Osteocyte (in vitro differentiated cells): Measurements from ENCODE around the gene KIRREL3. TPM values are rescaled to one million over a fixed set of nuclear protein-coding genes. Genes with fewer than 3 reads are reported as not detected.
A peak's percentile ranks its signal among the peaks of the same experiment; 100 is the strongest.

Source experiments
- DNase-seq: peaks from one replicate; pipeline ENCODE4 v3.0.0; 2021; ENCODE audit warnings: mixed read lengths; ENCODE audit not compliant: unreplicated experiment; ENCODE audit errors: extremely low spot score
- H3K27ac Mint-ChIP-seq: one replicate; pipeline ENCODE4 v1.8.0; 2021; ENCODE audit warnings: mild to moderate bottlenecking, mixed read lengths; ENCODE audit not compliant: unreplicated experiment
- H3K27me3 Mint-ChIP-seq: one replicate; pipeline ENCODE4 v1.8.0; 2021; ENCODE audit warnings: mixed read lengths; ENCODE audit not compliant: unreplicated experiment
- H3K36me3 Mint-ChIP-seq: one replicate; pipeline ENCODE4 v1.8.0; 2021; ENCODE audit warnings: mixed read lengths; ENCODE audit not compliant: unreplicated experiment
- H3K4me1 Mint-ChIP-seq: one replicate; pipeline ENCODE4 v1.8.0; 2021; ENCODE audit warnings: mixed read lengths; ENCODE audit not compliant: unreplicated experiment
- H3K4me3 Mint-ChIP-seq: one replicate; pipeline ENCODE4 v1.8.0; 2021; ENCODE audit warnings: mild to moderate bottlenecking, moderate library complexity, mixed read lengths; ENCODE audit not compliant: unreplicated experiment
- H3K9me3 Mint-ChIP-seq: one replicate; pipeline ENCODE4 v1.8.0; 2021; ENCODE audit warnings: mixed read lengths; ENCODE audit not compliant: unreplicated experiment
- total RNA-seq: library from RNA; stranded (reverse); gene quantifications from 2 replicates; pipeline ENCODE4 v1.2.1, GENCODE V29; 2021
- TF ChIP-seq, protein P1 (sequence below): fragments of 200-600 bp; sonication (generic); IDR thresholded peaks from 2 replicates; pipeline ENCODE4 v1.5.0; 2021; ENCODE audit warnings: antibody characterized with exemption, mild to moderate bottlenecking, moderate library complexity

KIRREL3 gene
- total RNA-seq, 1 donor from 2014 or later = 1.2 TPM

- H3K9me3 Mint-ChIP-seq = no peaks in the 10 kb centered on the region
- H3K4me1 Mint-ChIP-seq = peaks cover 2% of the 10 kb centered on the region
- H3K27ac Mint-ChIP-seq = no peak overlapping the region
- H3K4me3 Mint-ChIP-seq = no peak overlapping the region
- no peak for DNase-seq
- no peaks in the 10 kb centered on the region for H3K36me3 Mint-ChIP-seq
- TF ChIP-seq, protein P1, sequence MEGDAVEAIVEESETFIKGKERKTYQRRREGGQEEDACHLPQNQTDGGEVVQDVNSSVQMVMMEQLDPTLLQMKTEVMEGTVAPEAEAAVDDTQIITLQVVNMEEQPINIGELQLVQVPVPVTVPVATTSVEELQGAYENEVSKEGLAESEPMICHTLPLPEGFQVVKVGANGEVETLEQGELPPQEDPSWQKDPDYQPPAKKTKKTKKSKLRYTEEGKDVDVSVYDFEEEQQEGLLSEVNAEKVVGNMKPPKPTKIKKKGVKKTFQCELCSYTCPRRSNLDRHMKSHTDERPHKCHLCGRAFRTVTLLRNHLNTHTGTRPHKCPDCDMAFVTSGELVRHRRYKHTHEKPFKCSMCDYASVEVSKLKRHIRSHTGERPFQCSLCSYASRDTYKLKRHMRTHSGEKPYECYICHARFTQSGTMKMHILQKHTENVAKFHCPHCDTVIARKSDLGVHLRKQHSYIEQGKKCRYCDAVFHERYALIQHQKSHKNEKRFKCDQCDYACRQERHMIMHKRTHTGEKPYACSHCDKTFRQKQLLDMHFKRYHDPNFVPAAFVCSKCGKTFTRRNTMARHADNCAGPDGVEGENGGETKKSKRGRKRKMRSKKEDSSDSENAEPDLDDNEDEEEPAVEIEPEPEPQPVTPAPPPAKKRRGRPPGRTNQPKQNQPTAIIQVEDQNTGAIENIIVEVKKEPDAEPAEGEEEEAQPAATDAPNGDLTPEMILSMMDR = peak; percentile 50
- H3K27me3 Mint-ChIP-seq = peaks cover 38% of the 10 kb centered on the region
Measured at GRCh38 chr11:127017482-127017881, 16.9 kb upstream of the KIRREL3 start.

- H3K27ac Mint-ChIP-seq = no peak overlapping the region
- TF ChIP-seq, protein P1 = no peak
- H3K36me3 Mint-ChIP-seq = no peaks in the 10 kb centered on the region
- no peak overlapping the region for H3K4me3 Mint-ChIP-seq
- peaks cover 2% of the 10 kb centered on the region for H3K4me1 Mint-ChIP-seq
- no peaks in the 10 kb centered on the region for H3K9me3 Mint-ChIP-seq
- DNase-seq = no peak
- peaks cover 51% of the 10 kb centered on the region for H3K27me3 Mint-ChIP-seq
Measured at GRCh38 chr11:127013550-127013949, 13.0 kb upstream of the KIRREL3 start.

- H3K4me3 Mint-ChIP-seq = no peak overlapping the region
- TF ChIP-seq, protein P1 = no peak
- no peak overlapping the region for H3K27ac Mint-ChIP-seq
- H3K4me1 Mint-ChIP-seq = peaks cover 5% of the 10 kb centered on the region
- no peaks in the 10 kb centered on the region for H3K36me3 Mint-ChIP-seq
- H3K9me3 Mint-ChIP-seq = no peaks in the 10 kb centered on the region
- H3K27me3 Mint-ChIP-seq = peaks cover 35% of the 10 kb centered on the region
- DNase-seq = no peak
Measured at GRCh38 chr11:127006311-127006710, 5.7 kb upstream of the KIRREL3 start.

GRCh38 chr11:127003260-127003981 lies 2.9 kb upstream of the KIRREL3 start:
- Mint-ChIP-seq H3K9me3 (no peaks in the 10 kb centered on the region), H3K36me3 (no peaks in the 10 kb centered on the region), H3K4me1 (peaks cover 5% of the 10 kb centered on the region), H3K27me3 (peaks cover 13% of the 10 kb centered on the region), H3K27ac (no peak overlapping the region), H3K4me3 (peak overlapping the region; percentile 56)
- TF ChIP-seq, protein P1 = peak; percentile 61
- DNase-seq = peak; percentile 85

DNA sequence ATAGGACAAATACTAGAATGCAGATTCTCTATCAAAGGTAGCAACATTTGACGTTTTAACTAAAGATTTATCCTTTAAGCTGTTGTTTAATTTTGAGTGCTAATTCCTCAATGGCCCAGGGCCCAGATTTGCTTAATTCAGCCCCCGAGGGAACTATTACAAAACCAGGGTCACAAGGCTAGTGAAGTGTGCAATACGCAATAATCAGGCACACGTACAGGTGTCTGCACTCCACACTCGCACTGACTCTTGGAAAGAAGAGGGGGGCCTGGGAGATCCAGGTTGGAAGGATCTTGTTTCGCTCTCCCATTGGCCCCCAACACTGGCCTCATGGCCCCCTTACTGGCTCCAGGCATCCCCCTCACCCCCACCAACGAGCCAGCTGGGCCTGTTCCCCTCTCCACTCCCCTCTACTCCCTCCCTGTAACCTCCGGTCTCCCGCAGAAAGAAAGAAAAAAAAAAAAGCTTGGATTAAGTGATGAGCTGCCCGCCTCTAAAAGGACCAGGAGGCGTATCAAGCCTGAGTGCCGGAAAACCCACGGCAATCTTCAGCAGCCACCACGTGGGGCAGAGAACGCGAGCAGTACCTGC lies 2.2 kb upstream of the KIRREL3 start:
- Mint-ChIP-seq H3K4me1 (peaks cover 5% of the 10 kb centered on the region), H3K27ac (no peak overlapping the region), H3K36me3 (no peaks in the 10 kb centered on the region), H3K27me3 (peaks cover 8% of the 10 kb centered on the region), H3K4me3 (peak overlapping the region; percentile 36), H3K9me3 (no peaks in the 10 kb centered on the region)
- no peak for DNase-seq
- TF ChIP-seq, protein P1 = no peak
